ENCODE data around the gene UBL3. TPM values are rescaled to one million over a fixed set of nuclear protein-coding genes. Genes with fewer than 3 reads are reported as not detected.

Gene UBL3
- total RNA-seq, 1 experiment from 2014 or later: 10.7 TPM

GRCh38 chr13:29810145-29810742, 40.2 kb downstream of the UBL3 start:
- H3K27ac ChIP-seq (ENCODE audit: low read depth, low read length): no peak overlapping the region
- ChIA-PET POLR2A (no interaction called here), CTCF (no interaction called here), RAD21 (ENCODE audit: low non-redundant PET in 1 of 2, low total read pairs in 2 of 2, uncharacterized antibody in 2 of 2, unreplicated experiment in 2 of 2) (no interaction called here)
- H2AFZ ChIP-seq (ENCODE audit: low read depth, low read length, poor library complexity, severe bottlenecking): no peak overlapping the region
- no peaks in the 10 kb centered on the region for H3K4me1 ChIP-seq (ENCODE audit: control insufficient read depth in 1 of 2, insufficient read depth in 2 of 2, low read length in 2 of 2)
- no peaks in the 10 kb centered on the region for H4K20me1 ChIP-seq (ENCODE audit: insufficient read depth)
- no peak overlapping the region for H3K4me2 ChIP-seq (ENCODE audit: low read length)
- no peaks in the 10 kb centered on the region for H3K27me3 ChIP-seq (ENCODE audit: insufficient read depth, low read length)
- intact Hi-C loops (cut with micrococcal nuclease): no loop called here
- H3K36me3 ChIP-seq (ENCODE audit: control insufficient read depth in 1 of 2, insufficient read depth in 2 of 2, low read length in 2 of 2): no peaks in the 10 kb centered on the region
- H3K4me3 ChIP-seq (replicated peaks in 1 of 2; ENCODE audit: low read depth in 1 of 2, low read length in 2 of 2): no peak overlapping the region
- H3K9me3 ChIP-seq (ENCODE audit: control insufficient read depth in 1 of 2, insufficient read depth in 1 of 2, low read depth in 1 of 2, low read length in 2 of 2): no peaks in the 10 kb centered on the region
- TF ChIP-seq ZBTB33 (IDR thresholded peaks at IDR 0.05; ENCODE audit: extremely low read depth, insufficient replicate concordance, low read length) (no peak), SP1 (IDR thresholded peaks at IDR 0.05; ENCODE audit: low read depth) (no peak), ELF1 (IDR thresholded peaks at IDR 0.05; ENCODE audit: borderline replicate concordance, low read depth) (no peak), TCF7L2 (IDR thresholded peaks at IDR 0.05; ENCODE audit: borderline replicate concordance, extremely low read depth, insufficient read depth, insufficient read length) (no peak), CEBPB (IDR thresholded peaks at IDR 0.05; ENCODE audit: low read depth) (no peak), EZH2 (IDR thresholded peaks at IDR 0.05) (no peak)
- BruUV-seq (replicated peaks): no TSS peak
- no peak overlapping the region for H3K9ac ChIP-seq (ENCODE audit: low read length)
- no peaks in the 10 kb centered on the region for H3K9me2 ChIP-seq (ENCODE audit: insufficient read depth)
- no peak for ATAC-seq
- DNase-seq (ENCODE audit: low read depth, low spot score): no peak
- no peaks in the 10 kb centered on the region for H3K79me2 ChIP-seq (ENCODE audit: insufficient read depth, low read length)

DNA sequence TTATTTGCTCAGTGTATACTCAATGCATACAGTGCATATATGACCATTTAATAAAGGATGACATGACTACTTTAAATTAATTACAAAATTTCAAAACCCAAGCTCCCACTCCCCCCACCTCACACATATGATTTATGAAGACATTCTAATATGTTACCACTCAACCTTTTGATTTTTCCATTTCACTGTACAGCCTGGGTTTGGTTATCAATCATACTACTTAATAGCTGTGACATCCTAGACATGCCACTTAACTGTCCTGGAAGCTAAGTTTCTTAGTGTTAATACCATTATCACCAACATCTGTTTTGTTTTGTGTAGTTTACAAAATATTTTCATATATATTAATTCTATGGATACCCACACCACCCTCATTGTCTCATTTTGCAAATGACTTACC, 42.2 kb downstream of the UBL3 start:
- no TSS peak for BruUV-seq (replicated peaks)

More for the DNA sequence above, 42.2 kb downstream of the UBL3 start:
- no peak for DNase-seq (ENCODE audit: low read depth, low spot score)
- intact Hi-C loops (cut with micrococcal nuclease): no loop called here
- H3K27ac ChIP-seq (ENCODE audit: low read depth, low read length): no peak overlapping the region
- TF ChIP-seq ATF3 (IDR thresholded peaks at IDR 0.05) (no peak), REST (IDR thresholded peaks at IDR 0.05; ENCODE audit: low read depth) (no peak), ZFX (IDR thresholded peaks at IDR 0.05) (no peak)
- H3K4me3 ChIP-seq (replicated peaks in 1 of 2; ENCODE audit: low read depth in 1 of 2, low read length in 2 of 2): no peak overlapping the region
- no peaks in the 10 kb centered on the region for H3K36me3 ChIP-seq (ENCODE audit: control insufficient read depth in 1 of 2, insufficient read depth in 2 of 2, low read length in 2 of 2)
- H3K4me2 ChIP-seq (ENCODE audit: low read length): no peak overlapping the region
- H3K79me2 ChIP-seq (ENCODE audit: insufficient read depth, low read length): no peaks in the 10 kb centered on the region
- POLR2A ChIA-PET: interaction anchor here (1.2 kb wide), 1 partner anchor 42 kb away, joined by 3 read pairs; the partner anchor contains the start of gene UBL3
- no peaks in the 10 kb centered on the region for H3K27me3 ChIP-seq (ENCODE audit: insufficient read depth, low read length)
- H2AFZ ChIP-seq (ENCODE audit: low read depth, low read length, poor library complexity, severe bottlenecking): no peak overlapping the region
- H3K9me2 ChIP-seq (ENCODE audit: insufficient read depth): no peaks in the 10 kb centered on the region
- no peaks in the 10 kb centered on the region for H3K9me3 ChIP-seq (ENCODE audit: control insufficient read depth in 1 of 2, insufficient read depth in 1 of 2, low read depth in 1 of 2, low read length in 2 of 2)
- RAD21 ChIA-PET (ENCODE audit: low non-redundant PET in 1 of 2, low total read pairs in 2 of 2, uncharacterized antibody in 2 of 2, unreplicated experiment in 2 of 2): interaction anchor here in 1 of 2 experiments (0.6 kb wide), 1 partner anchor 13 kb away, joined by 3 read pairs; no protein-coding TSS in a partner anchor
- H3K4me1 ChIP-seq (ENCODE audit: control insufficient read depth in 1 of 2, insufficient read depth in 2 of 2, low read length in 2 of 2): no peaks in the 10 kb centered on the region
- CTCF ChIA-PET: no interaction called here
- H3K9ac ChIP-seq (ENCODE audit: low read length): no peak overlapping the region
- no peak for ATAC-seq
- no peaks in the 10 kb centered on the region for H4K20me1 ChIP-seq (ENCODE audit: insufficient read depth)
